ENCODE measurements around the gene RAPGEF4.

Gene RAPGEF4

DNA sequence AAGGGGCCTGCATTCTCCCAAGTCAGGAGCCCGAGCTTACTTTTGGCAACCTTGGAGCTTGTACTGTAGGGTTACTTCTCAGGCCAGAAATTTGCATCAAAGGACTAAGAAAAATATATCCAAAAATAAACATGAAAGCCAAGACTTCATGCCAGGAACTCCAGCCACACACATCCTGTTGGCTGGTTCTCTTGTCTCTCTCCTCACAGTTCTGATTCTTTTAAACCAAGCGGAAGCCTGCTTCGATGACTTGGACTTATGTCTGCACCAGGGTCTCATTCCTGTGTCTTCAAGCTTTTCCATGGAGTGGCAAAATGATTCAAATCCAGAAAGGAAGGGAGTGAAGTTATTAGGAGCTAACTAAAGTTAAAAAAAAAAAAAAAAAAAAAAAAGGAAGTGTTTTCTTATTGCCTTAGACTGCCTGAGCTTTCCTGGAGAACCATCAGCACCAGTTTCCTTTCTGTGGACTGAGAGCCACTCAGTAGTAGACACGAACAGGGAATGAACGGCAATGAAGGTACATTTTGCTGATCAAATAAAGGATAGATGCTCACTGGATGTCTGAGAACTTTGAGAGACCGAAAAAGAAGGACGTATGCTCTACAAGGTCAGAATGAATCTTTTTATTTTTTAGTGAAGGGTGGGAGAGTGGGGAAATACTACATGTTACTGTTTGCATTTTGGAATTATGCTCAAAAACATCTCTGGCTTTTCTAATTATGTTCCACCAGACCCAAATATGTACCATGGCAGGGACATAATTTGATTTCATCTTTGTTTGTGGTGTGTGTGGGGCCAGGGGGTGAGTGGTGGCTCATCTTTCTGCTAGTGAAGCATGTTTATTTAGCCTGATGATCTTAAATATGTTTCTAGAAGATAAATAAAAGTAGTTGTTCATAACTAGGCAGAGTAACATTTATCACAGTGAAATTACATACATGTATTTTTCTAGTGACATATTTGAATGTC lies 86.0 kb downstream of the RAPGEF4 start:
- in situ Hi-C loops (cut with HindIII; ENCODE audit: low sequenced_read_pairs) = loop anchor here (25.0 kb wide), 2 partner anchors 116 to 391 kb away; no protein-coding TSS in a partner anchor

DNA sequence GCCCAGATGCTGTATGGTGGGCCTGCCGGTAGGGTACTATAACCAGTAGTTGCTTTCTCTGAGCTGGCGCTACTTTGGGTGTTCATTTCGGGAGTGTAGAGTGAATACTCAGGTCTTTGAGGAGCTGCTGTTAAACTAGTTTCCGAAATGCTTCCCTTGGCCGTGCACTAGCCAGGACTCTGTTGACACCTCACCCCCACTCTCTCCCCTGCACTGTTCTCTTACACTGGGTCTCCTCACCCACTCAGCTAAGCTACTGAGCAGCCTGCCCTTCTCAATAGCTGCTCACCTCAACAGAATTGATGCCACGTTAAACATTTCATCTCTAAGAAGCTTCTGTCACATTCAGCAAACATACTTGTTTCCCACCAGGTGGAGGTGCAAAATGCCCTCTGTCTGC lies 86.9 kb downstream of the RAPGEF4 start:
- in situ Hi-C loops (cut with HindIII; ENCODE audit: low sequenced_read_pairs) = loop anchor here (25.0 kb wide), 2 partner anchors 115 to 390 kb away; no protein-coding TSS in a partner anchor

DNA sequence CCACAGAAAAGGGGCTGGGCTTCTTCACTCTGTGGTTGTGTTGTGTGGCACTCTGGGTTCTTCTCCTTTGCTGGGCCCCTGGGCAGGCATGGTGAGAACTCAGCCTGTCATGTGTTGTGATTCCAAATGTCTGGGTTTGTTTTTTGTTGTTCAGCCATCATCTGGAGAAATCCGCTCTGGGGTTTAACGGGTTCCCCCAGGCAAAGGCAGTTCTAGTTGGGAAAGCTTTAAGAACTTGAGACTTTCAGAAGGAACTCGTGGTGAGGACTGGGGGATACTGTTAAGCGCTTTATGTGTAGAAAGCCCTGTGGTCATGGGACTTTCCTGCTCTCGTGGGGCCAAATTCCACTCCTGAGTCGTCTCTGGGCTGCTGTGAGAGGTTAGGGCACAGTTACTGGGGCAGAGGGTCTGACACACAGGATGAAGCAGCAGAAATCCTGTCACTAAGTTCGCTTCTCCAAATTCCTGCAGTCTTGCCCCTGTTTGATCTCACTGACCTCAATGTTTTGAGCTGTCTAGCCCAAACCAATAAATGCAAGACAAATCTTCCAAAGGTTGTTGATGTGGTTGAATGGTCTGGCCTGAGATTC lies 87.7 kb downstream of the RAPGEF4 start:
- in situ Hi-C loops (cut with HindIII; ENCODE audit: low sequenced_read_pairs) = loop anchor here (25.0 kb wide), 2 partner anchors 114 to 389 kb away; no protein-coding TSS in a partner anchor

DNA sequence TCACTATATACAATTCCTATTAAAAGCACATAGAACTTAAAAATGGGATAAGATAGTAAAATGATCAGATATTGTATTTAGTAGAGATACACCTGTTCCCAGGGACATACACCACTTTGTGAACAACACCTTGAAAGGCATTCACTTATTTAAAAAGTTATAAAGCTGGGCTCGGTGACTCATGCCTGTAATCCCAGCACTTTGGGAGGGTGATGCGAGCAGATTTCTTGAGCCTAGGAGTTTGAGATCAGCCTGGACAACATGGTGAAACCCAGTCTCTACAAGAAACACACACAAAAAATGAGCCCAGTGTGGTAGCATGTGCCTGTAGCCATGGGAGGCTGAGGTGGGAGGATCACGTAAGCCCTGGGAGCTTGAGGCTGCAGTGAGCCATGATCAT lies 90.9 kb downstream of the RAPGEF4 start:
- in situ Hi-C loops (cut with HindIII; ENCODE audit: low sequenced_read_pairs) = no loop called here

DNA sequence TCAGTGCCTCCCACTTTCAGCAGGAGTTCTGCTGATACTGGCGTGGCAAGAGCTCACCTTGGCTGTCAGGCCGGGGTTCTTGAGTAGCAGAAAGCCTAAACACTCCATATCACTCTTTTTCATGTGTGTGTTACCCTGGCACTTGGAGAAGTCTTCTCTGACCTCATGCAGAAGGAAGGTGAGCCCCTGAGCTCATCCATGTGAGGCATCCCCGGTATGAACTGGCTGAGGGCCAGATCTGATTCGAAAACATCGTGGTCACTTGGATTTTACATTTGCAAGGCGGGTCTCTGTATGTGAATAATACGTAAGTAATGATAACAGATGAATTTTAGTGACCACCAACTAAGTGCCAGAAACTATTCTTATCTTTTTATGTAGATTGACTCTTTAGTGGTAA lies 93.6 kb downstream of the RAPGEF4 start:
- in situ Hi-C loops (cut with HindIII; ENCODE audit: low sequenced_read_pairs) = no loop called here

DNA sequence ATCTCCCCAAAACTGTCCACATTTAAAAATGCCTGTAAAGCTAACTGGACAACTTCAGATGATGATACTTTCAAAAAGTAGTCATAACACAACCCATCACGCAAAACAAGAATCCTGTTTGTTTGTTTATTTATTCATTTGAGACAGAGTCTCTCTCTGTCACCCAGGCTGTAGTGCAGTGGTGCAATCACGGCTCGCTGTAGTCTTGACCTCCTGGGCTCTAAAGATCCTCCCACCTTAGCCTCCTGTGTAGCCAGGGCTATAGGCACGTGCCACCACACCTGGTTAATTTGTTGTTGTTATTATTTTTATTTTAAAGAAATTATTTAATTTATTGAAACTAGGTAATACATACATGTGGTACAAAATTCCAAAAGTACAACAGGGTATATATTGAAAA lies 94.8 kb downstream of the RAPGEF4 start:
- in situ Hi-C loops (cut with HindIII; ENCODE audit: low sequenced_read_pairs) = no loop called here

DNA sequence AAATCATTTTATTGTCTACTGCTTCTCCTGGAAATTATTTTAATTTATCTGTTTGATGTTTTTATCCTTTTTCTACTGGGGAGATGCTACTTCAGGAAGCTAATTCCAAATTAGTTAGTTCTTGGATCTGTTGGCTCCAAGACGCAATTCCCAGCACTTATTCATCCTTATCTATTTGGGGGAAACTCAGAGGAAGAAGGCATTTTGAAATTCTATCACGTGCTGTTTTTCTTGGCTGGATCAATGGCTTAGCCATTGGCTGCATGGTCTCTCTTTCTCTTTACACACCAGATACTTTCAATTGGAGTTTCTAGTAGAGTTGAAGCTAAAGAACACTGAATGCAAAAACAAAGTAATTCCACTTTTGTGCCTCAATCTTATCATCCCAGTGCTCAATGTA lies 98.3 kb downstream of the RAPGEF4 start:
- in situ Hi-C loops (cut with HindIII; ENCODE audit: low sequenced_read_pairs) = no loop called here

DNA sequence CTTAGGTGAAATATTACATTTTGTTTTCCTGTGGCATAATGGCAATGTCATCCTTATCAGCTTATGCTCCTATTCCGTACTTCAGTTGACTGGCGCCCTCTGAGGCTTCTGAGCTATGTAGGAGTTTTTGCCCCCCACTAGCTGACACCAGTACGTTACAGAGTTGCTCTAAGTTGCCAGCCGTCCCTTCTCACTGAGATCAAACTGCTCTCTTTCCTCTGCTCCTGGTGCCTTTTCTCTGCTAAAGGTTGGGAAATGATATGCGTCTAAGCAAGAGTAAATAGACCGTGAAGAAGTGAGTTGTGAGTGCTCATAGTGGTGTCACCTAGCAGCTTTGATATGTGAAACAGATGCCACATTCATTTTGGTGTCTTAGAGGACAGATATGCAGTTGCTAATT lies 99.2 kb downstream of the RAPGEF4 start:
- in situ Hi-C loops (cut with HindIII; ENCODE audit: low sequenced_read_pairs) = no loop called here

DNA sequence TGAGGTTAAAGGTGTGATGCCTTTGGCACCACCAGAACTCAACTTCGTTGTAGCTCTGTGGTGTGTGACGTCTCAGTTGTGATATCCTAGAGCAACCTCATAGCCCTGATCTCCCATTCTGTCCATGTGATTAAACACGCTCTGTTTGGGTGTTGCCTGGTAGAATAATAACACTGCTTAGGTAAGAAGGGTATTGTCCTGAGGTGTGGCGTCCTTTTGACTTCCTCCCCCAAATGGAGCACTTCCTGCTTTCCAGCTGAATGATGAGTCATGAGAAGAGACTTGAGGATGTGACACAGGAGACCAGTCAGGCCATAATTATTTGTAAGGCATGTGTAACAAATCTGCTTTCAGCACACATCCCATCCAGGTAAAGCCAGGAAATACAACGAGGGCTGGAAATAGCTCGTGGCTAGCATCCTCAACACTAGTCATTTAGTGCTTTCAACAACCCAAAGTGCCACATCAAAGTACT lies 100.7 kb downstream of the RAPGEF4 start:
- in situ Hi-C loops (cut with HindIII; ENCODE audit: low sequenced_read_pairs) = no loop called here

DNA sequence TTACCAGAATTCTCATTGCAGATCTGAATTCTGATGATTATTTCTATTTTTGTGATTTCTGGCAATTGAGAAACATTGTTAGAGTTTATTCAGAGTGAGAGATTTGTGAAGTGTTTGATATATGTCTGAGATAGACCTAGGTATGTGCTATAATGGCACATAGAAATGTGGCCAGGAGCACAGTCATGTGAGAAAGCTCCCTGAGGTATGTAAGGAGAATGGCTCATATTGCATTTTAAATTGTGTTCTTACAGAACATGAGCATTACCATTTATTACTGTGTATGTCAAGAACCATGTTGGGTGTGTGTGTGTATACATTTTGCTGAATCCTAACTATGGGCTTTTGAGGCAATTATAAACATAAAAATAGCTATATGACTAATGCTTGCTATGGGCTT lies 101.2 kb downstream of the RAPGEF4 start:
- in situ Hi-C loops (cut with HindIII; ENCODE audit: low sequenced_read_pairs) = no loop called here

DNA sequence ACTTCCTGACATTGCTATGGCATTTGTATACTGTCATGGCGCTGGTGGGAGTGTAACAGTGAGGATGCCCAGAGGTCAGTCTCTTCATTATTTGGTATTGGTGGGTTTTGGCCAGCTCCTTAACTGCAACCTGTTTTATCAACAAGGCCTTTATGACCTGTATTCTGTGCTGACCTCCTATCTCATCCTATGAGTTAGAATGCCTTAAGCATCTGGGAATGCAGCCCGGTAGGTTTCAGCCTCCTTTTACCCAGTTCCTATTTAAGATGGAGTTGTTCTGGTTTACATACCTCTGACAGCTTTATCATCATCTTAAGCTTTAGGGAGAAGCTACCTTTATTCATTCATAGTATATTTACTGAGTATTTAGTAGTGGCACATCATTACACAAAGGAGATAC lies 103.8 kb downstream of the RAPGEF4 start:
- in situ Hi-C loops (cut with HindIII; ENCODE audit: low sequenced_read_pairs) = no loop called here

DNA sequence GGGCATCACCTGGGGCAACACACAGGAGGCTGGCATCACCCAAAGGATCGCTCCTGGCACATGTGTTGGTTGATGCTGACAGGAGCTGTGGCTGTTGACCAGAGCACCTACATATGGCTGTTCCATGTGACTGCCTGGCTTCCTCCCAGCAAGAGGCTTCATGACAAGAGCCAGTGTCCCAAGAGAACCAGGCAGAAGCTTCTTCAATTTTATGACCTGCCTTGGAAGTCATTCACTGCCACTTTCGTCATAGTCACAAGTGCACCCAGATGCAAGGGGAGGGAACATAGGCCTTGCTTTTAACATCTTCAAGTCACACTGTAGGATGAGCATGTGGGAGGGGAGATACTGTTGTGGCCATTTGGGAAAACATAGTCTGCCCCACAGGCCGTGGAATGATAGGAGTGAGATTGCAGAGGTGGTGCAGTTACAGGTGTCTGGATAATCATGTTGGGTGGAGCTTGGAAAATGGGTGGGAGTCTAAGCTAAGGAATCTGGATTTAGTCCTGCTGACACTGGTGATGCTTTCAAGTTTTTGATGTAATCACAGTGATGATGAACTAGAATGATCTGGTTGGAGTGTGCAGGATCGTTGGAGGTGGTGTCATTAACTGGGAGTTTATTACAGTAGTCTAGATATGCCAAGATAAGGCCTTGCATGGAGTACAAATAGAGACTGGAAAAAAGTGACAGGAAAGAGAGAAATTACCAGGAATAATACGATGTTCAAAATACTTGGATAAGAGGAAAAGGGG lies 107.0 kb downstream of the RAPGEF4 start:
- in situ Hi-C loops (cut with HindIII; ENCODE audit: low sequenced_read_pairs) = no loop called here

DNA sequence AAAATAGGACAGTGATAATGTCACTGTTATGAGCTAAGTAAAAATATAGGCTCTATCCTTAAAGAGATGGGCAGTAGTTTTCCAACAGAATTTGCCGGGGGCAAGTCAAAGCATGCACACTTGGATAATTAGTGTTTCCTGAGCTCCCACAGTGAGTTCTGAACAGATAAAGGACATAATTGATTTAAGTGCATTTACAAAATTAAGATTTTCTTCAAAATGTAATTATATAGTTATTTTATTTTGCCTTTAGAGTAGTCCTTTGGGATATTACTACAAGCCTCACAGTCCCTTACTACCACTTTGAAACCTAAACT lies 107.6 kb downstream of the RAPGEF4 start:
- in situ Hi-C loops (cut with HindIII; ENCODE audit: low sequenced_read_pairs) = no loop called here

DNA sequence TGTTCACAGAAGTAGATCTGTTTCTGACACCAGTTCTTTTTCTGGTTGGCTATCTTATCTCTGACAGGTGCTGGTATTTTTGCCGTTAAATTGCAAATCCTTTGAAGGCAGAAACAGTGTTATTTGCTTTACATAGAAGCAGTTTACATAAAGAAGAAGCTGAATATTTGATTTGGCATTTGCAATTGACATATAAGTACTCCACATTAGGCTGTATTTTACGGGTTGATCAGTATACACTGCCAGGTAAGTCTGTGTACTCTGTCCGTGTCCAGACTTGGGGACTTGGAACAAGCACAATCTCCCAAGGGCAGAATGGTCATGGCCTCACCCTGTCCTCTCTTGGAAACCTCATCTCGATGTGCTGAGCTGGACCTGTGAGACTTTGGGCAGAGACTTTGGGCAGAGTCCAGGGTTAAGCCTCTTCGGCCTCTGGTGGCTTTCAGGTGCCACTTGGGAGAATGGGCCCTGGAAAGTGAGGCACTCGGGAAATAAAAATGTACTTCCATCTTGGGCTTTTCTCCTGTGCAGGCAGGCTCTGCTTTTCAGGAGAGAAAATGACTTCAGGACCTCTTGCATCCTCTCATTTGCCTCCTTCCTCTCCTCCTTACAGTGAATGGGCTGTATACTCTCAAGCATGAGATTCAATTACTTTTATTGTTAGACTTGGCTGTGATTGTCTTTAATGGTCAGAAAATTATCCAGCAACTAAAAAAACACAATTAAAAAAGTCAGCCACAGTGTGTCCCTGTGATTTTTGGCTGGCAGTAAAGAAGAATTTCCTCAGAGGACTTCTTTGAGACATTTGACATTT lies 108.5 kb downstream of the RAPGEF4 start:
- in situ Hi-C loops (cut with HindIII; ENCODE audit: low sequenced_read_pairs) = no loop called here

DNA sequence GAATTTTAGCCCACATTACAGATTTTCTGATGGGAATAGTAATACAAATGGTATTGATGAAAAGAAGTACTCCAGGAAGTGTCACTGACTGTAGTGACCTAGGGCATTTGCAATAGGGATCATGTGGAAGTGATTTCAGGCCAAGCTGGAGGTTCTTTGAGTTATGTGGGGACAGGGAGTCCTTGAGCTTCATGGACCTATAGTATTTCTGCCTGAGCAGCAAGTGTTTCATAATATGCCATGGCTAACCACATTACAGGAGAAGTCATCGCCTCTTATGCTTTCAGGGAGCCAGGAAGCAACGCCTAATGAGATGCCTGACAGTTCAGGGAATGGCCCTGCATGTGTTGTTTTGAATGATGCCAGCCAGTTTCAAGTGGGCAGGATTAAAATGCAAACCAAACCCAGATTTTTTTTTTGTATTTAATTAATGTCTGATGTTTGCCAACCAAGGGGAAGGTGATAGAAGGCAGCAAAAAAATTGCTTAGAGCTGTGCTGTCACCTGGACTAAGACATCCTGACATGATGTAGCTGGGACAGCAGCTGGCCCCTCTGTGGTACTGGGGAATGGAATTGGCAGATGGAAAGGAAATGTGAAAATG lies 109.5 kb downstream of the RAPGEF4 start:
- in situ Hi-C loops (cut with HindIII; ENCODE audit: low sequenced_read_pairs) = no loop called here

DNA sequence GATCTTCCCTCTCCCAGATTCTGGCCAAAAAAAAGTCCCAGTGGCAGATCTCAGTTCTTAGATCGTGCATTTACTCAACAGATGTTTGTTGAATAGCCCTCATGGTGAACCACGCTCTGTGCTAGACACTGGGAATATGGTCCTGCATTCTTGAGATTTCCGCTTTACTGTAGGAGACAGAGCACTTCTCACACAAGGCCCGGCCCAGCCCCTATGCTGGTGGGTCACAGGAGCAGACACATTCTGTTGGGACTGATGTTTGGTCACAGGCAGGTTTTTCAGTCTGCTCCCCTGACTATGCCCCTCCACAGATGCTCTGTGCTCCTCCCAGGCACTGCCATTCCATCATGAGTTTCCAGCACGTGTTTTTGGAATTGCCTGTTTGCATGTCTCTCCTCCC lies 110.9 kb downstream of the RAPGEF4 start:
- in situ Hi-C loops (cut with HindIII; ENCODE audit: low sequenced_read_pairs) = no loop called here

DNA sequence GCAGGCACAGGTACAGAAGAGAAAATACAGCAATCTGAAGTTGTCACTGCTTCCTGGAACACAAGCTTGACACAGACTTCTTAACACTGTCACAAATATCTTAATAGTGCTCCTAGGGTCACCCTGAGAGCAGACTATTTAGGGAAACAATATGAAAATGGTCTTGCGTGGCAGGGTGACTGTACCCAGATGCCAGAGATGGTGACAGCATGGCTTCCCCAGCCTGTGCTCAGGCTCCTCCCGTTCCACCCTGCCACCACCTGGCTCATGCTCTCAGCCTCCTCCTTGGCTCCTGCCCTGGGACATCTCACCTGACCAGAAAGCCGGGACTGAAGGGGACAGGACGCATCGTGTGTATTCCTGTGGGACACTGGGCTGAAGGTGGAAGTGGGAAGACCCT lies 111.5 kb downstream of the RAPGEF4 start:
- in situ Hi-C loops (cut with HindIII; ENCODE audit: low sequenced_read_pairs) = no loop called here

DNA sequence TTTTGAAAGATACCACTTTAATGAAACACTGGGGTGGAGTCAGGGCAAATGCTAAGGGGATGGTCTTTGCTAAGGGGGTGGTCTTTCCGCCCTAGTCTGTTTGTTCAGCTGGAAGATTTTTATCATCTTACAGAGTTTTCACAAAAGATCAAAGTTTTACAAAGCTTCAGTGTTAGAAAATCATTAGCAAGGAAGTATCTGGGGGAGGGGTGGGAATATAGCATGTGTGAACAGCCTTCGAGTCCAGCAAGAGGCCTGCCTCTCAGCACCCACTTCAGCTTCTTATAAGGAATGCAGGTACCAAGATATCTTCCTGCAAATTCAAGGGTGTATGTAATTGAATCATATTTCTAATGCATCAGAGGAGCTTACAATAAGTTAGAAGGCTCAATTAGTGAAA lies 112.9 kb downstream of the RAPGEF4 start:
- in situ Hi-C loops (cut with HindIII; ENCODE audit: low sequenced_read_pairs) = no loop called here

DNA sequence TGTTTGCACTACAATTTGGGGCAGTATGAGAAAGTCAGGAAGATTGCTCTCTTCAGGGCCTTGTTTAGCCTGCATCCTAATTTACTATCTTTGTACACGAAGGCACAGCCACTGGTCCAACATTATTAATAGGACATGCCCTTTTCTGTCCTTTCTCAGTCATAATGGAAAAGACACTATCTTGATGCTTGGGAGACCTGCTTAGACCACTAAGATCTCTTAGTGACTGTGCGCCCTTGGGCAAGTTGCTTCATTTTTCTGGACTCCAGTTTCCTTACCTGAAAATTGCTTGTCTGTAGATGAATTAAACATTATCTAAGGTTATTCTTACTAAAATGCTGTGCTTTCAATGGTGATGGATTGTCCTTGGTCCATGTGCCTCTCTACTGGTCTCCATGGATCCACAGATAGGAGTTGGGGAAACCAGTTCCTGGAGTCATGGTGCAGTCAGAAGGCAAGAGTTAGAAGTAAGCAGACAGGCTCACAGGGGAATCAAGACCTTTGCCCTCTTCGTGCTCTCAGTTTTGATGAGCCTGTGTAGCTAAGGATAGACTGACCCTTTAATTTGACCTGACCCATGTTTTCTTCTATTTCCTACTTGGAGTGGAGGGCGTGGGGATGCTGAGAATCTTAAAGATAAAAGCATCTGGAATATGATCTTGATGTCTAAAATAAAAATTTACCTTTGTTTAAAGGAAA lies 114.0 kb downstream of the RAPGEF4 start:
- in situ Hi-C loops (cut with HindIII; ENCODE audit: low sequenced_read_pairs) = no loop called here

DNA sequence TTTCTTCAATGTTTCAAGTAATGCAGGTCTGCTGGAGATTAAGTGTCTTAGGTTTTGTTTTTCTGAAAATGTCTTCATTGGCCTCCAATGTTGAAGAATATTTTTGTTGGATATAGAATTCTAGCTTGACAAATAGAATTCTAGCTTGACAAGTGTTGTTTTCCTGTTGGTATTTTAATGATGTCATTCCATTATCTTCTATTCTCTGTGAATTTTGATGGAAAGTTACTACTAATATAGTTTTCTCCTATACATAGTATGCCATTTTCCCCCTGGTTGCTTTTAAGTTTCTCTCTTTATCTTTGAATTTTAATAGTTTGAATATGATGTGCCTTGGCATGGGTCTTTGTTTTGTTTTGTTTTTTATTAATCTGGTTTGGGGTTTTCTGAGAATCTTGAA lies 119.9 kb downstream of the RAPGEF4 start:
- in situ Hi-C loops (cut with HindIII; ENCODE audit: low sequenced_read_pairs) = no loop called here

Data from endothelial cell of hepatic sinusoid (primary cell).